B cell (primary cell): Measurements from ENCODE around the gene AUTS2. TPM values are rescaled to one million over a fixed set of nuclear protein-coding genes. Genes with fewer than 3 reads are reported as not detected.

Source experiments
- ATAC-seq: fragments of 200-7000 bp; cut with Tn5 transposase; one replicate; pipeline ENCODE4 v1.10.0; 2021; ENCODE audit warnings: low read depth, mild to moderate bottlenecking, moderate number of reproducible peaks, moderate library complexity
- CTCF ChIA-PET: fragments of 350-600 bp; sonication (Branson Sonifier 250); formaldehyde crosslinking; loops from one replicate; lab custom pipeline; 2021; ENCODE audit warnings: antibody characterized with exemption, inconsistent platforms; lab: Charles Lee
- POLR2A ChIA-PET: fragments of 350-600 bp; sonication (Branson Sonifier 250); formaldehyde crosslinking; loops from one replicate; lab custom pipeline; 2021; ENCODE audit warnings: antibody characterized with exemption; lab: Charles Lee
- DNase-seq: peaks from one replicate; pipeline ENCODE4 v3.0.0; 2013
- H2AFZ ChIP-seq: 2 replicates; pipeline ENCODE4 v1.6.1; 2012; ENCODE audit warnings: mild to moderate bottlenecking, low read depth, low read length; ENCODE audit not compliant: insufficient read depth, poor library complexity, severe bottlenecking
- H3K27ac ChIP-seq, 2 donors: 1 replicate in 1 of 2; 2 replicates in 1 of 2; pipeline ENCODE4 v1.5.1; 2012 to 2013; ENCODE audit warnings: low read length in 2 of 2, mild to moderate bottlenecking in 2 of 2, moderate library complexity in 1 of 2
- H3K27me3 ChIP-seq, 4 experiments: fragments of 200-600 bp in 1 of 4; sonication (generic) in 1 of 4; replicated peaks in 1 of 4; 1 replicate in 2 of 4; 2 replicates in 2 of 4; pipeline versions ENCODE4 v1.6.1 to v1.7.0; 2013 to 2016; ENCODE audit warnings: low read length in 3 of 4, mild to moderate bottlenecking in 2 of 4, mixed read lengths in 1 of 4, moderate library complexity in 1 of 4; ENCODE audit not compliant: insufficient read depth in 4 of 4, control insufficient read depth in 3 of 4; ENCODE audit errors: control extremely low read depth in 1 of 4
- H3K36me3 ChIP-seq, 2 experiments: replicated peaks in 1 of 2; 1 replicate in 1 of 2; 2 replicates in 1 of 2; pipeline versions ENCODE4 v1.6.1 to v1.7.1; 2013; ENCODE audit warnings: low read length in 1 of 2; ENCODE audit not compliant: insufficient read depth in 2 of 2, control insufficient read depth in 1 of 2; ENCODE audit errors: control extremely low read depth in 1 of 2, extremely low read depth in 1 of 2
- H3K4me1 ChIP-seq, 2 donors: fragments of 200-600 bp in 1 of 2; sonication (generic) in 1 of 2; 1 replicate in 1 of 2; 2 replicates in 1 of 2; pipeline versions ENCODE4 v1.5.1 to v1.6.1; 2013 to 2017; ENCODE audit warnings: low read length in 2 of 2; ENCODE audit not compliant: control insufficient read depth in 2 of 2, insufficient read depth in 2 of 2
- H3K4me2 ChIP-seq: replicated peaks from 2 replicates; pipeline ENCODE3; 2012; ENCODE audit warnings: mild to moderate bottlenecking, low read depth, low read length; ENCODE audit not compliant: poor library complexity, severe bottlenecking
- H3K4me3 ChIP-seq, 5 experiments: fragments of 200-600 bp in 1 of 5; sonication (generic) in 1 of 5; 1 replicate in 3 of 5; 2 replicates in 2 of 5; pipeline versions ENCODE4 v1.5.1 to v1.7.0; 2011 to 2016; ENCODE audit warnings: low read length in 4 of 5, mild to moderate bottlenecking in 4 of 5, low read depth in 2 of 5, control low read depth in 1 of 5, moderate library complexity in 1 of 5; ENCODE audit not compliant: insufficient read depth in 1 of 5; ENCODE audit errors: control extremely low read depth in 1 of 5, extremely low read depth in 1 of 5
- H3K79me2 ChIP-seq: fragments of 200-600 bp; sonication (generic); one replicate; pipeline ENCODE4 v1.6.0; 2016; ENCODE audit warnings: low read length; ENCODE audit not compliant: control insufficient read depth, insufficient read depth
- H3K9ac ChIP-seq: fragments of 200-600 bp; sonication (generic); 2 replicates; pipeline ENCODE4 v1.6.1; 2017; ENCODE audit warnings: mild to moderate bottlenecking, low read length, moderate library complexity
- H3K9me3 ChIP-seq, 3 donors: one replicate each; pipeline versions ENCODE4 v1.6.1 to v1.7.1; 2013; ENCODE audit warnings: low read length in 2 of 3; ENCODE audit not compliant: control insufficient read depth in 2 of 3, insufficient read depth in 1 of 3; ENCODE audit errors: control extremely low read depth in 1 of 3
- H4K20me1 ChIP-seq: 2 replicates; pipeline ENCODE4 v1.6.0; 2012; ENCODE audit warnings: mild to moderate bottlenecking, low read length; ENCODE audit not compliant: insufficient read depth, control insufficient read depth, poor library complexity, severe bottlenecking
- H3K27ac Mint-ChIP-seq: one replicate; pipeline ENCODE4 v1.8.0; 2021; ENCODE audit warnings: mixed read lengths
- H3K27me3 Mint-ChIP-seq: one replicate; pipeline ENCODE4 v1.8.0; 2021; ENCODE audit warnings: mixed read lengths
- H3K4me1 Mint-ChIP-seq: one replicate; pipeline ENCODE4 v1.8.0; 2021; ENCODE audit warnings: mixed read lengths
- H3K4me3 Mint-ChIP-seq: one replicate; pipeline ENCODE4 v1.8.0; 2021; ENCODE audit warnings: mixed read lengths
- H3K9me3 Mint-ChIP-seq: one replicate; pipeline ENCODE4 v1.8.0; 2022; ENCODE audit warnings: mixed read lengths; ENCODE audit not compliant: insufficient read depth
- CTCF ChIP-seq: fragments of 200-600 bp; IDR thresholded peaks from one replicate; pipeline ENCODE4 v1.8.0; 2022; ENCODE audit warnings: antibody characterized with exemption, mild to moderate bottlenecking
- EZH2 ChIP-seq: IDR thresholded peaks from 2 replicates; pipeline ENCODE4 v1.6.1; 2012; ENCODE audit warnings: borderline replicate concordance, low read depth, mild to moderate bottlenecking, moderate library complexity, low read length; ENCODE audit not compliant: insufficient read depth, poor library complexity, severe bottlenecking
- WGBS: methylation state at CpG from one replicate; pipeline ENCODE4 v1.1.5; 2013; ENCODE audit warnings: missing lambda C conversion rate; ENCODE audit not compliant: insufficient coverage; 5-methylcytosine and 5-hydroxymethylcytosine counted together
- intact Hi-C: fragments of 100-400 bp; cut with micrococcal nuclease; formaldehyde crosslinking; loops from one replicate; pipeline ENCODE4 v1.10.0; 2022
- polyA plus RNA-seq: library from polyadenylated mRNA; depleted of rRNA; stranded (reverse); fragments of >200 nt; gene quantifications from 2 replicates; pipeline ENCODE4 v1.2.3, GENCODE V29; 2012
- total RNA-seq, 2 donors: library from RNA; stranded (reverse); fragments of 120-200 nt in 1 of 2; gene quantifications; 1 replicate in 1 of 2; 2 replicates in 1 of 2; pipeline versions ENCODE4 v1.2.3 to v1.2.4, GENCODE V29; 2013 to 2022

Gene AUTS2
- total and polyA plus RNA-seq, 2 donors (not counting 1 experiment from before 2014, with no cell fraction given), result 22.3 to 35.0 TPM

DNA sequence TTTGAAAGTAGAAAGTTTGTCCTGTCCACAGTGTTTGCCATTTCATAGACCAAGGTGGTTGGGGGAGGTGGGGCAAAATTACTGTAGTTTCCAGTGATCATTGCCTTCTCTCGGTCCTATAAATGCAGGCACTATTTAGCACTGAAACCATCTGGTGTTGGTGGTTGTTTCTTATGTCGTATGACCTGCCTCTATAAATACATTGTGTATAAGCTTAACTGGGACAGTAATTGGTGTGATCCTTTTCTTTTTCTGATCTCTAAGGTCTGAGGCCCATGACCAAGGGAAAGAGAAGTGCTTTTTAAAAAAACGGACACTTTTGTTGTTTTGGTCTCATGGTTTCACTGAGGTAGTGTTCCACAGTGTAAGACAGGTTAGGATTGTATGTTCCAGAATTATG is 63.1 kb downstream of the AUTS2 start:
- no peak for DNase-seq
- H3K4me2 ChIP-seq, result no peak overlapping the region
- intact Hi-C loops, result no loop called here
- no peak for ATAC-seq
- CTCF ChIA-PET, result interaction anchor here (0.6 kb wide), 1 partner anchor 459 kb away, joined by 3 read pairs; no protein-coding TSS in a partner anchor
- H3K9me3 Mint-ChIP-seq, result no peaks in the 10 kb centered on the region
- H3K4me1 ChIP-seq, result peaks cover 21 to 25% of the 10 kb centered on the region in 2 donors
- H3K36me3 ChIP-seq, result no peaks in the 10 kb centered on the region
- no peak overlapping the region for H2AFZ ChIP-seq
- H3K4me3 Mint-ChIP-seq, result no peak overlapping the region
- no peaks in the 10 kb centered on the region for H4K20me1 ChIP-seq
- no peak overlapping the region for H3K27ac ChIP-seq
- POLR2A ChIA-PET, result no interaction called here
- H3K4me1 Mint-ChIP-seq, result peaks cover 27% of the 10 kb centered on the region
- WGBS, result 75% methylated on average over 2 of the region's 3 CpGs
- no peaks in the 10 kb centered on the region for H3K27me3 Mint-ChIP-seq
- H3K4me3 ChIP-seq, result no peak overlapping the region
- no peak overlapping the region for H3K9ac ChIP-seq
- no peaks in the 10 kb centered on the region for H3K27me3 ChIP-seq
- no peaks in the 10 kb centered on the region for H3K9me3 ChIP-seq
- peaks cover 13% of the 10 kb centered on the region for H3K79me2 ChIP-seq
- H3K27ac Mint-ChIP-seq, result no peak overlapping the region
- TF ChIP-seq CTCF (no peak), EZH2 (no peak)

GRCh38 chr7:69663911-69664832 is 65.9 kb downstream of the AUTS2 start:
- Mint-ChIP-seq H3K4me1 (peaks cover 38% of the 10 kb centered on the region), H3K9me3 (no peaks in the 10 kb centered on the region), H3K27ac (peak overlapping the region; percentile 33), H3K4me3 (peak overlapping the region; percentile 62), H3K27me3 (no peaks in the 10 kb centered on the region)
- H3K4me1 ChIP-seq, result peaks cover 21 to 30% of the 10 kb centered on the region in 2 donors
- H3K4me2 ChIP-seq, result peak overlapping the region; percentile 62
- ATAC-seq, result peak; percentile 89
- WGBS, result no CpG with 5 or more reads among the region's 5 CpGs
- CTCF ChIA-PET, result interaction anchor here (0.5 to 1.2 kb wide), 3 partner anchors 13 to 516 kb away, joined by 3 to 5 read pairs (median 3); no protein-coding TSS in a partner anchor
- peak overlapping the region; percentile 42 for H3K9ac ChIP-seq
- H3K27me3 ChIP-seq, result no peaks in the 10 kb centered on the region
- peak overlapping the region; percentile 30 for H2AFZ ChIP-seq
- no peaks in the 10 kb centered on the region for H3K36me3 ChIP-seq
- H3K27ac ChIP-seq, result peak overlapping the region; percentile 39 to 63
- peak overlapping the region in 1 of 5 experiments; percentile 38 for H3K4me3 ChIP-seq
- H4K20me1 ChIP-seq, result no peaks in the 10 kb centered on the region
- TF ChIP-seq EZH2 (no peak), CTCF (no peak)
- peaks cover 0 to 3% (median 0%) of the 10 kb centered on the region in 3 donors for H3K9me3 ChIP-seq
- DNase-seq, result peak; percentile 68
- peaks cover 10% of the 10 kb centered on the region for H3K79me2 ChIP-seq
- intact Hi-C loops, result no loop called here
- POLR2A ChIA-PET, result interaction anchor here (0.6 kb wide), 1 partner anchor 25 kb away, joined by 9 read pairs; no protein-coding TSS in a partner anchor
